CD4-positive, CD25-positive, alpha-beta regulatory T cell (primary cell): ENCODE data around the gene TGM3. TPM values are rescaled to one million over a fixed set of nuclear protein-coding genes. Genes with fewer than 3 reads are reported as not detected.
A peak's percentile ranks its signal among the peaks of the same experiment; 100 is the strongest.

Experiments
- ATAC-seq, 2 donors: fragments of 150-1000 bp; cut with Tn5 transposase; one replicate each; pipeline ENCODE4 v1.10.0; 2021; ENCODE audit warnings: low read depth in 2 of 2, moderate number of reproducible peaks in 2 of 2, moderate library complexity in 1 of 2
- DNase-seq, 3 donors: peaks; one replicate each; pipeline versions ENCODE4 v3.0.0 to v3.0.0-alpha.2; 2012 to 2022; ENCODE audit warnings: mixed read lengths in 1 of 3
- H3K27ac ChIP-seq: one replicate; pipeline ENCODE4 v1.7.0; 2013; ENCODE audit warnings: mild to moderate bottlenecking, low read length; ENCODE audit not compliant: insufficient read depth, poor library complexity, severe bottlenecking
- H3K27me3 ChIP-seq: one replicate; pipeline ENCODE4 v1.7.0; 2013; ENCODE audit warnings: low read length; ENCODE audit not compliant: control insufficient read depth, insufficient read depth
- H3K36me3 ChIP-seq: one replicate; pipeline ENCODE4 v1.7.0; 2013; ENCODE audit warnings: mild to moderate bottlenecking, low read length, moderate library complexity; ENCODE audit not compliant: control insufficient read depth, insufficient read depth
- H3K4me1 ChIP-seq: 2 replicates; pipeline ENCODE4 v1.7.0; 2013; ENCODE audit warnings: mild to moderate bottlenecking, low read length; ENCODE audit not compliant: insufficient read depth, control insufficient read depth, poor library complexity, severe bottlenecking
- H3K4me3 ChIP-seq: one replicate; pipeline ENCODE4 v1.7.0; 2013; ENCODE audit warnings: low read depth, mild to moderate bottlenecking, low read length, moderate library complexity
- H3K9me3 ChIP-seq, 2 experiments: 1 replicate in 1 of 2; 2 replicates in 1 of 2; pipeline ENCODE4 v1.7.0; 2013; ENCODE audit warnings: low read length in 2 of 2, mild to moderate bottlenecking in 1 of 2, moderate library complexity in 1 of 2; ENCODE audit not compliant: control insufficient read depth in 2 of 2
- H3K27ac Mint-ChIP-seq, 3 donors: one replicate each; pipeline ENCODE4 v1.8.0; 2020 to 2022; ENCODE audit warnings: mild to moderate bottlenecking in 3 of 3, mixed read lengths in 3 of 3, moderate library complexity in 2 of 3
- H3K27me3 Mint-ChIP-seq: one replicate; pipeline ENCODE4 v1.8.0; 2022; ENCODE audit warnings: mild to moderate bottlenecking, mixed read lengths
- H3K36me3 Mint-ChIP-seq: one replicate; pipeline ENCODE4 v1.8.0; 2020; ENCODE audit warnings: mixed read lengths
- H3K4me1 Mint-ChIP-seq, 4 donors: one replicate each; pipeline ENCODE4 v1.8.0; 2020 to 2022; ENCODE audit warnings: mixed read lengths in 4 of 4, mild to moderate bottlenecking in 1 of 4
- H3K4me3 Mint-ChIP-seq, 4 donors: one replicate each; pipeline ENCODE4 v1.8.0; 2020 to 2022; ENCODE audit warnings: mild to moderate bottlenecking in 4 of 4, mixed read lengths in 4 of 4, moderate library complexity in 3 of 4
- H3K9me3 Mint-ChIP-seq, 7 donors: one replicate each; pipeline ENCODE4 v1.8.0; 2020 to 2022; ENCODE audit warnings: mixed read lengths in 7 of 7, mild to moderate bottlenecking in 3 of 7, moderate library complexity in 2 of 7
- polyA plus RNA-seq, 4 donors: library from polyadenylated mRNA; unstranded; fragments of 300-500 nt; fragmentation: Illumina TruSeq; gene quantifications; one replicate each; pipeline ENCODE4 v1.2.3, GENCODE V29; 2021
- total RNA-seq: library from RNA; stranded (reverse); gene quantifications from one replicate; pipeline ENCODE4 v1.2.3, GENCODE V29; 2022

TGM3 gene
- total and polyA plus RNA-seq, 5 donors from 2014 or later: not detected

GRCh38 chr20:2303673-2304072, 7.9 kb downstream of the TGM3 start:
- H3K27me3 Mint-ChIP-seq: peaks cover 13% of the 10 kb centered on the region
- H3K4me1 ChIP-seq: no peaks in the 10 kb centered on the region
- H3K4me3 ChIP-seq: no peak overlapping the region
- no peaks in the 10 kb centered on the region for H3K9me3 Mint-ChIP-seq
- ATAC-seq: no peak
- no peak overlapping the region for H3K4me3 Mint-ChIP-seq
- no peaks in the 10 kb centered on the region for H3K36me3 ChIP-seq
- H3K27ac Mint-ChIP-seq: no peak overlapping the region
- no peaks in the 10 kb centered on the region for H3K36me3 Mint-ChIP-seq
- no peak for DNase-seq
- H3K9me3 ChIP-seq: no peaks in the 10 kb centered on the region
- H3K27me3 ChIP-seq: no peaks in the 10 kb centered on the region
- H3K27ac ChIP-seq: no peak overlapping the region
- H3K4me1 Mint-ChIP-seq: peaks cover 0 to 2% (median 0%) of the 10 kb centered on the region in 4 donors

GRCh38 chr20:2304180-2304579, 8.4 kb downstream of the TGM3 start:
- no peaks in the 10 kb centered on the region for H3K4me1 ChIP-seq
- Mint-ChIP-seq H3K27me3 (peaks cover 8% of the 10 kb centered on the region), H3K27ac (no peak overlapping the region), H3K4me3 (no peak overlapping the region), H3K4me1 (peaks cover 0 to 2% (median 0%) of the 10 kb centered on the region in 4 donors), H3K9me3 (no peaks in the 10 kb centered on the region), H3K36me3 (no peaks in the 10 kb centered on the region)
- ATAC-seq: no peak
- H3K4me3 ChIP-seq: no peak overlapping the region
- H3K27me3 ChIP-seq: no peaks in the 10 kb centered on the region
- H3K27ac ChIP-seq: no peak overlapping the region
- DNase-seq: no peak
- H3K9me3 ChIP-seq: no peaks in the 10 kb centered on the region
- no peaks in the 10 kb centered on the region for H3K36me3 ChIP-seq

GRCh38 chr20:2305029-2305428, 9.2 kb downstream of the TGM3 start:
- Histone ChIP-seq H3K4me3 (no peak overlapping the region), H3K27ac (no peak overlapping the region), H3K36me3 (no peaks in the 10 kb centered on the region), H3K4me1 (no peaks in the 10 kb centered on the region), H3K9me3 (no peaks in the 10 kb centered on the region), H3K27me3 (no peaks in the 10 kb centered on the region)
- no peak overlapping the region for H3K4me3 Mint-ChIP-seq
- DNase-seq: no peak
- peaks cover 8% of the 10 kb centered on the region for H3K27me3 Mint-ChIP-seq
- H3K9me3 Mint-ChIP-seq: no peaks in the 10 kb centered on the region
- ATAC-seq: no peak
- no peak overlapping the region for H3K27ac Mint-ChIP-seq
- peaks cover 0 to 2% (median 0%) of the 10 kb centered on the region in 4 donors for H3K4me1 Mint-ChIP-seq
- no peaks in the 10 kb centered on the region for H3K36me3 Mint-ChIP-seq

- no peaks in the 10 kb centered on the region for H3K27me3 ChIP-seq
- Mint-ChIP-seq H3K9me3 (no peaks in the 10 kb centered on the region), H3K27ac (no peak overlapping the region), H3K4me1 (peaks cover 0 to 2% (median 0%) of the 10 kb centered on the region in 4 donors), H3K36me3 (no peaks in the 10 kb centered on the region), H3K4me3 (no peak overlapping the region), H3K27me3 (peaks cover 8% of the 10 kb centered on the region)
- H3K4me1 ChIP-seq: no peaks in the 10 kb centered on the region
- H3K9me3 ChIP-seq: no peaks in the 10 kb centered on the region
- no peaks in the 10 kb centered on the region for H3K36me3 ChIP-seq
- H3K4me3 ChIP-seq: no peak overlapping the region
- ATAC-seq (no peak), DNase-seq (no peak)
- H3K27ac ChIP-seq: no peak overlapping the region
Observed at GRCh38 chr20:2305479-2305878, 9.7 kb downstream of the TGM3 start.

- Histone ChIP-seq H3K27me3 (no peaks in the 10 kb centered on the region), H3K4me3 (no peak overlapping the region), H3K9me3 (no peaks in the 10 kb centered on the region), H3K4me1 (no peaks in the 10 kb centered on the region), H3K27ac (no peak overlapping the region), H3K36me3 (no peaks in the 10 kb centered on the region)
- H3K4me1 Mint-ChIP-seq: peaks cover 0 to under 1% (median 0%) of the 10 kb centered on the region in 4 donors
- peaks cover 8% of the 10 kb centered on the region for H3K27me3 Mint-ChIP-seq
- no peak for DNase-seq
- no peak overlapping the region for H3K4me3 Mint-ChIP-seq
- H3K27ac Mint-ChIP-seq: no peak overlapping the region
- no peak for ATAC-seq
- no peaks in the 10 kb centered on the region for H3K9me3 Mint-ChIP-seq
- no peaks in the 10 kb centered on the region for H3K36me3 Mint-ChIP-seq
Observed at GRCh38 chr20:2305946-2306345, 10.1 kb downstream of the TGM3 start.

- no peak for DNase-seq
- Mint-ChIP-seq H3K27ac (no peak overlapping the region), H3K9me3 (no peaks in the 10 kb centered on the region), H3K4me1 (no peaks in the 10 kb centered on the region), H3K27me3 (peaks cover 12% of the 10 kb centered on the region), H3K4me3 (no peak overlapping the region), H3K36me3 (no peaks in the 10 kb centered on the region)
- Histone ChIP-seq H3K9me3 (no peaks in the 10 kb centered on the region), H3K27me3 (no peaks in the 10 kb centered on the region), H3K27ac (no peak overlapping the region), H3K36me3 (no peaks in the 10 kb centered on the region), H3K4me3 (no peak overlapping the region), H3K4me1 (no peaks in the 10 kb centered on the region)
- no peak for ATAC-seq
Observed at GRCh38 chr20:2307136-2307535, 11.3 kb downstream of the TGM3 start.

- Histone ChIP-seq H3K36me3 (no peaks in the 10 kb centered on the region), H3K9me3 (no peaks in the 10 kb centered on the region), H3K27ac (no peak overlapping the region), H3K4me3 (no peak overlapping the region), H3K4me1 (no peaks in the 10 kb centered on the region), H3K27me3 (no peaks in the 10 kb centered on the region)
- Mint-ChIP-seq H3K36me3 (no peaks in the 10 kb centered on the region), H3K4me1 (no peaks in the 10 kb centered on the region), H3K27ac (peak overlapping the region in 1 of 3 donors; percentile 54), H3K9me3 (no peaks in the 10 kb centered on the region), H3K27me3 (peaks cover 17% of the 10 kb centered on the region), H3K4me3 (no peak overlapping the region)
- ATAC-seq: no peak
- DNase-seq: no peak
Observed at GRCh38 chr20:2311329-2311728, 15.5 kb downstream of the TGM3 start.

- Histone ChIP-seq H3K27me3 (no peaks in the 10 kb centered on the region), H3K27ac (no peak overlapping the region), H3K4me1 (no peaks in the 10 kb centered on the region), H3K9me3 (no peaks in the 10 kb centered on the region), H3K4me3 (no peak overlapping the region), H3K36me3 (no peaks in the 10 kb centered on the region)
- DNase-seq (no peak), ATAC-seq (no peak)
- Mint-ChIP-seq H3K36me3 (no peaks in the 10 kb centered on the region), H3K4me3 (no peak overlapping the region), H3K27ac (no peak overlapping the region), H3K9me3 (no peaks in the 10 kb centered on the region), H3K27me3 (peaks cover 17% of the 10 kb centered on the region), H3K4me1 (no peaks in the 10 kb centered on the region)
Observed at GRCh38 chr20:2312876-2313275, 17.1 kb downstream of the TGM3 start.
